GM12874 (cell line): ENCODE data around the gene PIEZO2.

ENCODE experiments used
- TF ChIP-seq, protein P1 (sequence below): IDR thresholded peaks from 2 replicates; pipeline ENCODE4 v1.5.1; 2011; ENCODE audit warnings: low read depth, mild to moderate bottlenecking, control low read depth, low read length, moderate library complexity; ENCODE audit not compliant: insufficient read depth

Gene PIEZO2

DNA sequence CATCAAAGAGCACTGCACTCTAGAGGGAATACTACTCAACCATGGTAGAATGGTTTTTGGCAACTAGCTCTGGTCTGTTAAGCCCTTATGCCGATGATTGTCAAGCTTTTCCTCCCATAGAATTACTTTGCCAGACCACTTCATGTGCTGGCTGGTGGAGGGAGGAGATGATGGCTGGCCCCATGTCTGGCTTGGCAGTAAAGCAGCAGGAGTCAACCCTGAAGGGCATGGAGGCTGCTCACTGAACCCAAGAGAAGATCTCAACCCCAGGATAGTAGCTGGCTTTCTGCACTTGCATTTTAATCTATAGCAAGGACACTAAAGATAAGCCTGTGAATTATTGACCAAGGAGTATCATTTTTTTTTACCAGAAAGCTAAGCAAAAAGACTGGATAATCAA, 309.9 kb downstream of the PIEZO2 start:
- TF ChIP-seq, protein P1, sequence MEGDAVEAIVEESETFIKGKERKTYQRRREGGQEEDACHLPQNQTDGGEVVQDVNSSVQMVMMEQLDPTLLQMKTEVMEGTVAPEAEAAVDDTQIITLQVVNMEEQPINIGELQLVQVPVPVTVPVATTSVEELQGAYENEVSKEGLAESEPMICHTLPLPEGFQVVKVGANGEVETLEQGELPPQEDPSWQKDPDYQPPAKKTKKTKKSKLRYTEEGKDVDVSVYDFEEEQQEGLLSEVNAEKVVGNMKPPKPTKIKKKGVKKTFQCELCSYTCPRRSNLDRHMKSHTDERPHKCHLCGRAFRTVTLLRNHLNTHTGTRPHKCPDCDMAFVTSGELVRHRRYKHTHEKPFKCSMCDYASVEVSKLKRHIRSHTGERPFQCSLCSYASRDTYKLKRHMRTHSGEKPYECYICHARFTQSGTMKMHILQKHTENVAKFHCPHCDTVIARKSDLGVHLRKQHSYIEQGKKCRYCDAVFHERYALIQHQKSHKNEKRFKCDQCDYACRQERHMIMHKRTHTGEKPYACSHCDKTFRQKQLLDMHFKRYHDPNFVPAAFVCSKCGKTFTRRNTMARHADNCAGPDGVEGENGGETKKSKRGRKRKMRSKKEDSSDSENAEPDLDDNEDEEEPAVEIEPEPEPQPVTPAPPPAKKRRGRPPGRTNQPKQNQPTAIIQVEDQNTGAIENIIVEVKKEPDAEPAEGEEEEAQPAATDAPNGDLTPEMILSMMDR: no peak

GRCh38 chr18:10838553-10838952, 310.8 kb downstream of the PIEZO2 start:
- TF ChIP-seq, protein P1: no peak

- TF ChIP-seq, protein P1: no peak
These were observed 315.1 kb downstream of the PIEZO2 start for GRCh38 chr18:10834128-10834815.

DNA sequence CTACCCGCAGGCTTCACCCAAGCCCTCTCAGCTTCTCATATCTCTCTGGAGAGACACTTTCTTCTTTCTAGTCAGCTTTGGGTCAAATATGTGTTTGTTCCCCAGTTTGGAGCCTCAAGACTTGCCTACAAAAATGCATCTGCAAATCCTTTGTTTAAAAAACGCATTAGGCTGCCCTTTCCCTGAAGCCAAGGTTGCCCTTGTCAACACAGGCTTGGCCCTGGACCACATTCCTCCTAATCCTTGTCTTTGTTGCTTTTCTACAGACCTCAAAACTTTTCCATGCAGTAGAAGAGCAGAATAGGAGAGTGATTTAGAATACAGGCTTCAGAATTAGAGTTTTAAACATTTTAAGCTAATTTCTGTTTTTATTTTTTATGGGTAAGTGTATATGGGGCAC, 315.7 kb downstream of the PIEZO2 start:
- TF ChIP-seq, protein P1: no peak

DNA sequence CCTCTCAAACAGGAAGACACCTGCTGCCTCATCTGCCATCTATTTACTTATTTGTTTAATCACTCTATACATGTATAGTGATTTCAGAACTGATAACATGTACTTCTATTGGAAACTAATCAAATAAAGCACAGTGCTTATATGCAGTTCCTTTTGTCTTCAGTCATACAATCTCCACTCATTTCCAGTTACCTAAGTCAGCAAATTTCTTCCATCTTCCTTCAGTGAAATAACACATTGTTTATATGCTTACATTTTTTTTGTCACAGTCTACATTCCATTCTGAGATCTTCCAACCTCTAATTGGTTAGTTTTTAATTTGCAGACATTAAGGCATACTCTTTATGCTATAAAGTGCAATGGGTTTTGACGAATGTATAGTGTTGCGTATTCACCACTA, 323.0 kb downstream of the PIEZO2 start:
- TF ChIP-seq, protein P1: no peak

GRCh38 chr18:10822456-10822855, 326.9 kb downstream of the PIEZO2 start:
- TF ChIP-seq, protein P1: no peak

DNA sequence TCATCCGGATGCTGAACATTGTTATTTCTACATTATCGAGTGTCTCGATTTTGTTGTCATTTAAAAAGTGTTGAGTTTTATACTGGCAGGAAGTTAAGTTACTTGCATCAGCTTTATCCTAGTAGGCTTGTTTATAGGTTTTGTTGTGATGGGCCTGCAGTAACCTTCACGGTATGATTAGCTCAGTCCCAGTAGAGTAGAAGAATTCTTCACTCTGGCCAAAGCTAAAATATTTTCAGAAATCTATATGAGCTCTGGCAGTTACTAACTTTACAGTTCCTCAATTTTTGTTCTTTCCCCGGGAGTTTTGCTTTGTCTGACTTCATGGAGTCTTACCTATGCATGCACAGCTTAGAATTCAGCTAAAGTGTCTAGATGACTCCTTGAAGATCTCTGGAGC, 328.7 kb downstream of the PIEZO2 start:
- TF ChIP-seq, protein P1: no peak
